CD4-positive, alpha-beta T cell treated with Interleukin-17A for 4 hours (primary cell): ENCODE measurements around the gene MEGF10.
"Not testable (repeated sequence)": the region's sequence is repeated elsewhere in the genome, so short reads cannot be mapped to it uniquely, and the experiment has no call there.

Experiments
- DNase-seq: peaks from one replicate; pipeline ENCODE4 v3.0.0-alpha.2; 2020; ENCODE audit warnings: mixed read lengths

MEGF10 gene

DNA sequence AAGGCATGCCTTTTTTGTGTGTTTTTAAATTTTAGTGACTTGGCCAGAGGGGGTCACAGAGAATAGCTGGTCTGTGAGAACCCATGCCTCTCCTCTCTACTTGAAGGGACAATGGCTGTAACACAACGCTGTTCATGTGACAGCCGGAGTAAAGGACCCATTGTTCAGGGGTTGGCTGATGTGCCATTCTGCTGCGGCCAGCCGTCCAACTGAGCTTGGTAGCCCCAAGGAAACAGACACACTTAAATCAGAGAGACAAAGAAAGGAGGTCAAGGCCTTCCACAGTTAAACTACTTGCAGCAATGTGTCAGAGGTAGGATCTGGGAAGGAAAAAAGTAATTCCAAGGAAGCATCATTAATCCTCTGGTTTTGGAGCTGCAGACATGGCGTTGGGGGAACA, 8.1 kb downstream of the MEGF10 start:
- DNase-seq = no peak

- DNase-seq = no peak
Observed at GRCh38 chr5:127299678-127300077, 9.1 kb downstream of the MEGF10 start.

GRCh38 chr5:127302509-127302908, 11.9 kb downstream of the MEGF10 start:
- DNase-seq = no peak

DNA sequence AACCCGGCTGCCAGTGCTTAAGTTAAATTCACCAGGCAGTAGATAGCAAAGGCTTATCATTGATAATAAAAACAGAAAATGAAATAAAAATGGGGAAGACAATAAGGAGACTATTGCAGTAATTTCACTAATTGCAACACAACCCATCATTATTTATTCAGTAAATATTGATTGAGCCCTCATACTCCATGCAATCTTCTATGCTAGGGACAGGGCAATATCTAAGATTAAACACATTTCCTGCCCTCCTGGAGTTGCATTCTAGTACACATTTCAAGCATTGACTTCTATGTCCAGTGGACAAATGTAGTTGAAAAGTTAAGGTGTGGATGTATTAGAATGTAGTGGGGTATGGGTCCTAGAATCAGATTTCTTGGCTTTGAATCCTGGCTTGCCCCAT, 12.8 kb downstream of the MEGF10 start:
- DNase-seq = no peak

- DNase-seq = no peak
Observed at GRCh38 chr5:127305493-127305892, 14.9 kb downstream of the MEGF10 start.

DNA sequence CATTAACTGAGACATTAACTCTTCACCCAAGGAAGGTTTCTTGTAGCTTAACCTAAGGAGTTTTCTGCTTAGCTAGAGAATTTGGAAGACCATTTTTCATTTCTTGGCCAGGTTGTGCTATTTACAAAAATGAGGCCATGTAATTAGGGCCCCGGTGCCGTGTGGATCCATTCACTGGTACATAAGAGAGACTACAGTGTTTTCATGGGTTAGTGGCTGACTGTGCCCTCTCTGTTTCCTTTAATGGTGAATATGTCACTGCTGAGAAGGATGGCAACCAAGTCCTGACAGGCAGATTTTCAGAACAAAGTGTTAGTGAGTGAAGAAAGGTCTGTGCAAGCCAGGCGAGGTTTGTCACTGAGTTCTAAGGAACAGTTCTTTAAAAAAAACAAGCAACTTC, 15.4 kb downstream of the MEGF10 start:
- DNase-seq = no peak

DNA sequence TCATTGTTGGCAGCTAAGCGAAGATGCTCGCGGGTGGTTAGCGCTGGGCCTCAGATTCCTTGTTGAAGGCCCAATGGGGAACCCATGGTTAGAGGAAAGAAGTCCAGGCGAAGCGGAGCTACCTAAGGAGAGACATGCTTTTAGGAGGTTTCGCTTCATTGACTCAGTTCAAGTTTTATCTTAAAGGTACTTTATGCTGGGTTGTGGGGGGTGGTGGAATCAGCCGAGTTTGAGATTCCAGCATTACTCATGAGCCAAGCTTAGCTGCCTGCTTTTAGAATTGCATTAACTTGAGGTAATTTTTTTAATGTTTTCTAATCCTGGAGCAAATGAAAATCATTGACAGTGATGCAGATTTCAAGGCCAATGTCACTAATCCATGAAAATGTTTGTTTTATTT, 16.1 kb downstream of the MEGF10 start:
- no peak for DNase-seq

DNA sequence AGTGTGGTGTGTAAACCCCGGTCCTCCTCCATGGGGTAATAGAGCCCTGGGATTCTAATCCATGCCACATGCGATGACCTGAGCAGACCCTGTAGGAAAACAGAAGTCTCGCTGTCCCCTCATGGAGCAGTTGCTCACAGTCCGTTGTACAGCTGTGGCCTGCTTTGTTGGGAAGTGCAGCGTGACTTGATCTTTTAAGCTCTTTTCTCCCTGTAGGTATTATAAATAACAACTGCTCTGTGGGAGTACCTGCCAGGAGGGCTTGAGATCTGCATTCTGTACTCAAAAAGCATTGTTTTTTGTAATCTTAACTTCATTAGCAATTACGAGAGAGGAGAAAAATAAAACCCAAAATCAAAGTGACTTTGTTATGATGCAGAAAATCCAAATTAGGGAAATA, 17.3 kb downstream of the MEGF10 start:
- DNase-seq = no peak

- not testable (repeated sequence) for DNase-seq
Observed at GRCh38 chr5:127308325-127308724, 17.7 kb downstream of the MEGF10 start.

GRCh38 chr5:127308945-127309344, 18.3 kb downstream of the MEGF10 start:
- no peak for DNase-seq

- DNase-seq = no peak
Observed at GRCh38 chr5:127311349-127311748, 20.8 kb downstream of the MEGF10 start.

GRCh38 chr5:127311781-127312525, 21.4 kb downstream of the MEGF10 start:
- no peak for DNase-seq

DNA sequence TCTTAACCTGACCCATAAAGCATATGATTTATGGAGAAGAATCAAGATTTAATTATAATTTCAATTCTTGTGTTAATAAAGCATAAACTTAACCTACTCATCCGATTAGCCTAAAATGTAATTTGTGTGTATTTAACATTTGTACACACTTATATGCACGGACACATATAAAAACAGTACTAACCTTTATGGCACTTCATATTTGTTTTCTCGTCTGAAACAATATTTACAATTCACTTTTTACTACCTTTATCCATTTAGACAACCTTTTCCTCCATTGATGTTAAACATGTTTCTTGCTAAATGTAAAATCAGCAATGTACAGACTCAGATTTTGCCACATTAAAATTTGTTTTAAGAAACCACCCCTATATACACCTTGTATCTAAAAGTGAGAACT, 22.8 kb downstream of the MEGF10 start:
- DNase-seq = no peak

DNA sequence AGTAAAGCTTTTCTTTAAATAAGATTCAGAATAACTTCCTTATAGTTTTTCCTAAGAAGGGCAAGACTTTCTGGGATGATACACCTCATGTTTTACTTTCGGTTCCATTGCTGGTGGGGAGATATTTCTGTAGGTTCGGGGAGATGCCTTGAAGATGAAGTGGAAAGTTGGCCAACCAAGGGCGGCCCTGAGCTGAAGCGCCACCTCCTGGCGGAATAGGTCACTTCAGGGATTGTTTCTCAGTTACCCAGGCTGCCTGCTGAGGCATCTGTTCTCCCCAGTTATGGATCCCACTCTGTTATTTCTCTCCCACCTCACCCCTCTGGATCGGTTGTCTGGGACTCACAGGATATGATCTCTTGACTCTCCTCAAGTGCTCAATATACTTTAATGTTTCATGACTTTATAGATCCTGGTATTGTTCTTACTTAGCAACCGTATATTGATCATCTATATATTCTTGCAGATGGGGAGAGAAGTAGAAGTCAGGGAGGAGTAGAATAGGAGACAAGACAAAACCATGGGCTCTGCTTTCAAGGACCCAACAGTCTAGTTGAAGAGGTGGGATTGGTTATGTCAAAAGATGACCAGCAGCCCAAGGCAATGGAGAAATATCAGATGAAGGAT, 23.4 kb downstream of the MEGF10 start:
- peak; percentile 73 for DNase-seq

GRCh38 chr5:127316011-127316410, 25.4 kb downstream of the MEGF10 start:
- no peak for DNase-seq

- not testable (repeated sequence) for DNase-seq
Observed at GRCh38 chr5:127317385-127317784, 26.8 kb downstream of the MEGF10 start.

DNA sequence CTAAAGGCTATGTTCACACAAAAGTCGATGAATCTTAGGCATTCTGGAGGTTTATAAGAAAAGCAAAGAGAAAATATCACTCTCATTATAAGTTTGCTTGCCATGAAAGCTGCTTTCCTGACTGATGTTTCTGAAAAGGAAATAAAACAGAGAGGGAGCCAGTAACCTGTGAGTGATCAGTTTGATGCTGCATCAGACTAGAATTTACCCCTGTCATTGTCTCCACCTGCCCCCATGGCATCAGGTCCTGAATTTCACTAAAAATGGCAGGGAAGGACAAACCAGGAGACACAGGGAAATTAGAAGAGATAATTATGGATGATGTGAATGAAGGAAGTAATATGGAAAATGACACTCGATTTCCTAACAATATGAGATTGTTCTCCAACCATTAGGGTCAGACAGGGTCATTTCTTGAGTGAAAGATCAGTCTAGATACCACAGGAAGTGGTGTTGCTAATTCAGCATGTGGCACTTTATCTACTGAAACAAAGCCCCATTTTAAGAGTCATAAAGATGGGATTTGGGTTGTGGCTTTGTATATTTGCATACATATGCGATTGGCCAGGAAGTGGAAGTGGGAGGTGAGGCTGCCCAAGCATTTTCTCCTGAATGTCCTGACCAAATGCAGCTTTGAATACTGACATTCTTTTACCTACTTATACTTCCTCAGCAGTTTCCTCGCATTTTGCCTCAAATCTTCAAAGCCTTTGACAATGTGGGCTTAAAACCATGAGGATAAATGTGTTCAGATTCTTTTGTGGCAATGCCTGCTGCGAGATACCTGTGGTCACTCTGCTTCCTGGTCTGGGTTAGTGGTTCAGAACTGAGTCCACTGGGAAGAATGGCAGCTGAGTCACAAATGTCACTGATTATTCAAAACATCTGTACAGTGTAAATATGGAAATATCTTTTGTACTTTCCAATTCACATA, 29.7 kb downstream of the MEGF10 start:
- DNase-seq = no peak

GRCh38 chr5:127321465-127321864, 30.9 kb downstream of the MEGF10 start:
- DNase-seq = no peak

DNA sequence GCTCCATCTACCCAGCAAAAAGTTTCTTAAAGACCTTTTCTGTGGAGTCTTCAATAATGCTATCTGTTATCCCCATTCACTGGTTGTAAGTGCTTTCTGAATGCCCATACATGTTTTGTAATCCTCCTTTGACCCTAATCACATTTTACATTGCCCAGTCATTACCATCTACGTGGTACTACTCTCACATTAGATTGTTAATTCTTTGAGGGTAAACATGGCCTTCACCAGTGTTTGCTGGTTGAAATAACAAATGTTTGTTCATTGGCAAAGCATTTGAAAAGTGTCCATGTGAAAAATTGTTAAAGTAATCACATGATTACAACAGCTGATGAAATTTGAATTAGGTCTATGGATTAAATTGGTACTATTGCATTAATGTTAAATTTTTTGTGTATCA, 31.8 kb downstream of the MEGF10 start:
- DNase-seq = no peak

GRCh38 chr5:127324756-127325155, 34.2 kb downstream of the MEGF10 start:
- no peak for DNase-seq

DNA sequence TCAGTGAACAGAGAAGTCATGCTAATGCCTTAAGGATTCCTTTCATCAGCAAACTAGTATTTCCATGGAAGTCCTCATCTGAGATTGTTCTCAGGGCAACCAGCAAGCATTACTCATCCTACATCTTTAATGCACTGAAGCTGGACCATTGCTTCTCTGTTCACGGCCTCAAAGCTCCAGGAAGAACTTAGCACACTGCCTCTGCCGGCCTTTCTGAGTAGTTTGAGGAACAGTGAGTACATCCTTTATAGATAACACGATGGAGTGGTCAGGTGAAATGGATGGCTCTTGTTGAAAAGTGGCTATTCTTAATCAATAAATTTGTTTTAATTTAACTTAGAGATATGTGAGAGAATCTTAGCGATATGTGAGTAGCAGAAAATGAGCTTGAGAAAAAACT, 35.8 kb downstream of the MEGF10 start:
- no peak for DNase-seq

DNA sequence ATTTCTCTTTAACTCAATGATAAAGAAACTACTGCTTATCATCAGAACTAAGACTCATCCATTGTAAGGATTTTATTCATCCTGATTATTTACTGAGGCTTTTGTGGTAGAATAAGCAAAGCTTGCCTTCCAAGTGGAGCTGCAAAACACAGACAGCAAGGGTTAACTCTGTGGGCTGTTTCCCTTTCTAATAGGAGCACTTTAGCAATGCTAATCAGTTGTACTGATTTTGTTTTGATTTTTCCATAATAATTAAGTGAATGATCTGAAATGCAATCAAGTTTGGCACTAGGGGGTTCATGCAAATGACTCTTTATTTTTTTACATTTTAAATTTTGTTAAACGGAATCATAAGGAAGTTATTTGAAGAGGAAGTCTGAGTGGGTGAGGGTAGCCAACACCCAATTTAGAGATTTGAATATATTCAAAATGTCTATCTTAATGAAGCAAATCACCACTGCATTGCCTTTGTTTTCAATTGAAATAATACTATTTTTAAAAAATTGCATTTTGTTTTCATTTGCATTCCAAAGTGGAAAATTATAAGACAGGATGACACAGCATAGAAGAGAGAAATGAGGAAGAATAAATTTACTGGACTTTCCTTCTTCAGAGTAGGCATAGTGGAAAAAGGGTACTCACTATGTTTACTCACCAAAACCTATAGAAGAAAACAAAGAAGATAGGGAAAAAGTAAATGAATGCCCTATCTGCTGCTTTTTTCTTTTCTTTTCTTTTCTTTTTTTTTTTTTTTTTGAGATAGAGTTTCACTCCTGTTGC, 36.6 kb downstream of the MEGF10 start:
- DNase-seq = no peak

- DNase-seq = no peak
Observed at GRCh38 chr5:127330116-127330515, 39.5 kb downstream of the MEGF10 start.
